Neural cell (in vitro differentiated cells): ENCODE results near the gene TNS3. TPM values are rescaled to one million over a fixed set of nuclear protein-coding genes. Genes with fewer than 3 reads are reported as not detected.

ENCODE experiments used
- H2AFZ ChIP-seq: fragments of 200-600, 300-800 bp; sonication (generic), shearing (Covaris generic); 2 replicates; pipeline ENCODE4 v1.6.0; 2014; ENCODE audit warnings: low read depth, mild to moderate bottlenecking, antibody characterized with exemption, low read length, moderate library complexity
- H3F3A ChIP-seq: fragments of 200-600 bp; shearing (Covaris generic); 2 replicates; pipeline ENCODE4 v1.6.1; 2016; ENCODE audit warnings: mild to moderate bottlenecking, moderate library complexity, mixed read lengths, antibody characterized with exemption, low read length; ENCODE audit not compliant: insufficient read depth, poor library complexity, severe bottlenecking
- H3K27ac ChIP-seq: fragments of 200-600, 300-800 bp; sonication (generic), shearing (Covaris generic); 2 replicates; pipeline ENCODE4 v1.5.1; 2014; ENCODE audit warnings: mild to moderate bottlenecking, low read length, moderate library complexity
- H3K27me3 ChIP-seq: fragments of 300-800, 200-600 bp; sonication (generic), shearing (Covaris generic); 2 replicates; pipeline ENCODE4 v1.6.0; 2014; ENCODE audit warnings: mild to moderate bottlenecking, low read depth, low read length, moderate library complexity; ENCODE audit not compliant: insufficient read depth
- H3K36me3 ChIP-seq: fragments of 300-800, 200-600 bp; sonication (generic), shearing (Covaris generic); 2 replicates; pipeline ENCODE4 v1.5.1; 2014; ENCODE audit warnings: mild to moderate bottlenecking, antibody characterized with exemption, low read length, moderate library complexity; ENCODE audit not compliant: insufficient read depth
- H3K4me2 ChIP-seq: fragments of 300-800, 200-600 bp; sonication (generic), shearing (Covaris generic); 2 replicates; pipeline ENCODE4 v1.6.0; 2014; ENCODE audit warnings: mild to moderate bottlenecking, low read length
- H3K4me3 ChIP-seq: fragments of 300-800, 200-600 bp; sonication (generic), shearing (Covaris generic); 2 replicates; pipeline ENCODE4 v1.5.1; 2014; ENCODE audit warnings: mild to moderate bottlenecking, low read length, moderate library complexity
- H3K79me2 ChIP-seq: fragments of 200-600 bp; shearing (Covaris generic); replicated peaks from 2 replicates; pipeline ENCODE4 v1.6.0; 2014; ENCODE audit warnings: mild to moderate bottlenecking, low read length, moderate library complexity; ENCODE audit not compliant: insufficient read depth
- H3K9ac ChIP-seq: fragments of 300-800, 200-600 bp; sonication (generic), shearing (Covaris generic); 2 replicates; pipeline ENCODE4 v1.6.1; 2016; ENCODE audit warnings: mild to moderate bottlenecking, low read length, mixed read lengths
- H3K9me2 ChIP-seq: fragments of 200-600 bp; shearing (Covaris generic); 2 replicates; pipeline ENCODE4 v1.6.1; 2016; ENCODE audit warnings: mild to moderate bottlenecking, low read length, mixed read lengths; ENCODE audit not compliant: insufficient read depth
- H3K9me3 ChIP-seq: fragments of 200-600, 300-800 bp; sonication (generic), shearing (Covaris generic); 2 replicates; pipeline ENCODE4 v1.6.1; 2016; ENCODE audit warnings: mild to moderate bottlenecking, mixed run types, low read length, moderate library complexity, mixed read lengths
- H4K20me1 ChIP-seq: fragments of 200-600 bp; shearing (Covaris generic); 2 replicates; pipeline ENCODE4 v1.6.1; 2016; ENCODE audit warnings: mild to moderate bottlenecking, mixed run types; ENCODE audit not compliant: insufficient read depth
- CTCF ChIP-seq: fragments of 450-650 bp; IDR thresholded peaks from 2 replicates; pipeline ENCODE4 v1.5.1; 2014; ENCODE audit warnings: antibody characterized with exemption, mild to moderate bottlenecking, moderate library complexity; ENCODE audit not compliant: poor library complexity, severe bottlenecking
- EP300 ChIP-seq: fragments of 450-650 bp; conservative IDR thresholded peaks from 2 replicates; pipeline ENCODE4 v1.6.1; 2014; ENCODE audit warnings: antibody characterized with exemption, mild to moderate bottlenecking, moderate library complexity; ENCODE audit not compliant: poor library complexity, severe bottlenecking
- EZH2 ChIP-seq: fragments of 200-600, 300-800 bp; shearing (Covaris generic), sonication (generic); IDR thresholded peaks from 2 replicates; pipeline ENCODE4 v1.6.1; 2014; ENCODE audit warnings: antibody characterized with exemption, low read length, borderline replicate concordance, mild to moderate bottlenecking; ENCODE audit not compliant: insufficient read depth, poor library complexity, severe bottlenecking
- MXI1 ChIP-seq: fragments of 450-650 bp; conservative IDR thresholded peaks from 2 replicates; pipeline ENCODE4 v1.6.1; 2014; ENCODE audit warnings: antibody characterized with exemption, mild to moderate bottlenecking; ENCODE audit not compliant: poor library complexity, severe bottlenecking
- POLR2AphosphoS5 ChIP-seq: IDR thresholded peaks from 2 replicates; pipeline ENCODE4 v1.6.1; 2012
- RAD21 ChIP-seq: fragments of 450-650 bp; conservative IDR thresholded peaks from 2 replicates; pipeline ENCODE4 v1.6.1; 2014; ENCODE audit warnings: antibody characterized with exemption, mild to moderate bottlenecking, moderate library complexity
- REST ChIP-seq: IDR thresholded peaks from 2 replicates; pipeline ENCODE4 v1.6.1; 2012; ENCODE audit warnings: borderline replicate concordance
- SMC3 ChIP-seq: fragments of 450-650 bp; conservative IDR thresholded peaks from 2 replicates; pipeline ENCODE4 v1.6.1; 2014; ENCODE audit warnings: antibody characterized with exemption, mild to moderate bottlenecking, moderate library complexity; ENCODE audit not compliant: poor library complexity
- TAF1 ChIP-seq: IDR thresholded peaks from 2 replicates; pipeline ENCODE4 v1.6.1; 2012; ENCODE audit warnings: low read depth
- polyA plus RNA-seq: library from polyadenylated mRNA; depleted of rRNA; stranded (reverse); fragments of >200 nt; gene quantifications from 2 replicates; pipeline ENCODE4 v1.2.3, GENCODE V29; 2014

Gene TNS3
- polyA plus RNA-seq, 1 donor from 2014 or later = 0.58 TPM

- no peaks in the 10 kb centered on the region for H4K20me1 ChIP-seq
- no peaks in the 10 kb centered on the region for H3F3A ChIP-seq
- H3K9me2 ChIP-seq = no peaks in the 10 kb centered on the region
- TF ChIP-seq MXI1 (no peak), REST (no peak), TAF1 (no peak), CTCF (no peak), SMC3 (no peak), RAD21 (no peak), EZH2 (no peak), POLR2AphosphoS5 (no peak), EP300 (no peak)
- H3K4me2 ChIP-seq = no peak overlapping the region
- H3K27ac ChIP-seq = no peak overlapping the region
- no peaks in the 10 kb centered on the region for H3K36me3 ChIP-seq
- H2AFZ ChIP-seq = no peak overlapping the region
- no peaks in the 10 kb centered on the region for H3K27me3 ChIP-seq
- no peaks in the 10 kb centered on the region for H3K9me3 ChIP-seq
- no peaks in the 10 kb centered on the region for H3K79me2 ChIP-seq
- no peak overlapping the region for H3K4me3 ChIP-seq
- H3K9ac ChIP-seq = no peak overlapping the region
These were observed 157.4 kb downstream of the TNS3 start for GRCh38 chr7:47424523-47424922.

GRCh38 chr7:47423196-47423595 lies 158.7 kb downstream of the TNS3 start:
- Histone ChIP-seq H3K27me3 (no peaks in the 10 kb centered on the region), H3K36me3 (no peaks in the 10 kb centered on the region), H3K9ac (no peak overlapping the region), H3F3A (no peaks in the 10 kb centered on the region), H3K9me2 (no peaks in the 10 kb centered on the region), H3K27ac (no peak overlapping the region), H3K9me3 (no peaks in the 10 kb centered on the region), H4K20me1 (no peaks in the 10 kb centered on the region), H3K4me2 (no peak overlapping the region), H3K4me3 (no peak overlapping the region), H3K79me2 (no peaks in the 10 kb centered on the region), H2AFZ (no peak overlapping the region)
- no peak for TF ChIP-seq EZH2
- no peak for TF ChIP-seq SMC3

GRCh38 chr7:47422611-47423010 lies 159.3 kb downstream of the TNS3 start:
- Histone ChIP-seq H2AFZ (no peak overlapping the region), H3K27ac (no peak overlapping the region), H3K79me2 (no peaks in the 10 kb centered on the region), H3K9ac (no peak overlapping the region), H3K4me3 (no peak overlapping the region), H3K27me3 (no peaks in the 10 kb centered on the region), H3K4me2 (no peak overlapping the region), H4K20me1 (no peaks in the 10 kb centered on the region), H3K36me3 (no peaks in the 10 kb centered on the region), H3K9me3 (no peaks in the 10 kb centered on the region), H3F3A (no peaks in the 10 kb centered on the region), H3K9me2 (no peaks in the 10 kb centered on the region)
- TF ChIP-seq MXI1 (no peak), EZH2 (no peak), POLR2AphosphoS5 (no peak), SMC3 (no peak), REST (no peak), EP300 (no peak), CTCF (no peak), TAF1 (no peak)
